GM20000 (cell line): ENCODE data around the gene AZI2.

Source experiments
- DNase-seq: peaks from one replicate; pipeline ENCODE4 v3.0.0; 2012; ENCODE audit warnings: low spot score
- TF ChIP-seq, protein P1 (sequence below): IDR thresholded peaks from 2 replicates; pipeline ENCODE4 v1.5.1; 2012; ENCODE audit warnings: mild to moderate bottlenecking, control low read depth; ENCODE audit errors: extremely low read depth, missing control alignments

The AZI2 gene

GRCh38 chr3:28348629-28349468, at the start of gene AZI2, which contains the start of gene ZCWPW2:
Gene AZI2, minus strand, starts transcription at chr3:28348824. Its CDS starts 8,207 bp downstream, at chr3:28340617.
Gene ZCWPW2, plus strand, starts transcription at chr3:28348721. Its CDS starts 64,348 bp downstream, at chr3:28413069.
- TF ChIP-seq, protein P1, sequence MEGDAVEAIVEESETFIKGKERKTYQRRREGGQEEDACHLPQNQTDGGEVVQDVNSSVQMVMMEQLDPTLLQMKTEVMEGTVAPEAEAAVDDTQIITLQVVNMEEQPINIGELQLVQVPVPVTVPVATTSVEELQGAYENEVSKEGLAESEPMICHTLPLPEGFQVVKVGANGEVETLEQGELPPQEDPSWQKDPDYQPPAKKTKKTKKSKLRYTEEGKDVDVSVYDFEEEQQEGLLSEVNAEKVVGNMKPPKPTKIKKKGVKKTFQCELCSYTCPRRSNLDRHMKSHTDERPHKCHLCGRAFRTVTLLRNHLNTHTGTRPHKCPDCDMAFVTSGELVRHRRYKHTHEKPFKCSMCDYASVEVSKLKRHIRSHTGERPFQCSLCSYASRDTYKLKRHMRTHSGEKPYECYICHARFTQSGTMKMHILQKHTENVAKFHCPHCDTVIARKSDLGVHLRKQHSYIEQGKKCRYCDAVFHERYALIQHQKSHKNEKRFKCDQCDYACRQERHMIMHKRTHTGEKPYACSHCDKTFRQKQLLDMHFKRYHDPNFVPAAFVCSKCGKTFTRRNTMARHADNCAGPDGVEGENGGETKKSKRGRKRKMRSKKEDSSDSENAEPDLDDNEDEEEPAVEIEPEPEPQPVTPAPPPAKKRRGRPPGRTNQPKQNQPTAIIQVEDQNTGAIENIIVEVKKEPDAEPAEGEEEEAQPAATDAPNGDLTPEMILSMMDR: no peak
- peak; percentile 85 for DNase-seq

GRCh38 chr3:28388978-28389377, 40.4 kb upstream of the AZI2 start:
- TF ChIP-seq, protein P1: no peak
- DNase-seq: no peak

DNA sequence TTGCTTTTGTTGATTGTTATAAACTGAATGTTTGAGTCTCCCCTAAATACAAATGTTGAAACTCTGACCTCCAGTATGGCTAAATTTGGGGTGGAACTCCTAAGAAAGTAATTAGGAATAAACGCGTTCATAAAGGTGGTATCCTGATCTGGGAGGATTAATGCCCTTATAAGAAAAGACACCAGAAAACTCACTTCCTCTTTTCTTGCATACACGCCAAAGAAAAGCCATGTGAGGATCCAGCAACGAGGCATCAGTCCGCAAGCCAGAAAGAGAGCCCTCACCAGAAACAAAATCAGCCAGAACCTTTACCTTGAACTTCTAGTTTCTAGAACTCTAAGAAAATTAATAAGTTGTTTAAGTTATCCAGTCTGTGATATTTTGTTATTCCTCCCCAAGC, 37.4 kb upstream of the AZI2 start:
- no peak for DNase-seq
- TF ChIP-seq, protein P1: no peak

- DNase-seq: no peak
- TF ChIP-seq, protein P1: no peak
Measured at GRCh38 chr3:28376424-28376823, 27.8 kb upstream of the AZI2 start.

DNA sequence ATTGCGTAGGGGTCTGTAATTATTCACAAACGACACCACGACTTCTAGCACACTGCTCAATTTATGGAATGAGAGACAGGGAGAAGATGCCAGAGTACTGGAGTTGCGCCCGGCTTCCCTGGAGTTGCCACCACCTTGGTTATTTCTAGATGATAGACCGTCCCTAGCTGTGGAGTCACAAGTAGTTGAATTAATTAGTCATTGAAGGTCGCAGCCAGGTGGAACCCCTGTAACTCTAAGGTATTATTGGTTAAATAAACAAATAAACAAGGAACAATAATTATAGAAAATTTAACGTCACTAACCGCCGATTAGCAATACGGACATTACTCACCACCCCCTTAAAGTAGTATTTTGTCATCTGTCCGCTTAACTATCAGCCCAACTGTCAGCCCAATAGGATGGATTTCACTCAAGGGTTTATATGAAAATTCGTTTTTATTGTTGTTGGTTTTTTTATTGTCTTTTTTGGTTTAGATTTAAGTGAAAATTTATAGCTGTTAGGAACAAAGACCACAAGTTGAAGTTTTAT, 911 bp upstream of the AZI2 start:
- TF ChIP-seq, protein P1: no peak
- DNase-seq: no peak

DNA sequence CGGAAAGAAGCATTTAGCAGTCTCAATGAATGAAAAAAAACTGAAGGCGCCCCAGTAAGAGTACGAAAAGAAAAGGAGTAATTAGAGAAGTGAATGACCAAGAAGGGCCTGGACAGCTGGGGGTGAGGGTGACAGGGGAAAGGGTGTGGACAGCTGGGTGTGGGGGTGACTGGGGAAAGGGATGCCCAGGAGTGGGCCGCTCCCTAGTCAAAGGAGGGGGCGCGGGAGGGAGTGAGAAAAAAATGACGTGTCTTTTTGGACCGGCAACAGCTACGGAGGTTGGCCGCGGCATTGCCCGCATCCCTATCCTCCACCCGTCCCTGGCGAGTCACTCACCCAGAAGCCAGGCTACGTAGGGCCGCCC, 377 bp downstream of the AZI2 start:
- TF ChIP-seq, protein P1: no peak
- no peak for DNase-seq
